GM12878 (cell line): ENCODE data around the gene PPID. TPM values are rescaled to one million over a fixed set of nuclear protein-coding genes. Genes with fewer than 3 reads are reported as not detected.

Source experiments
- ATAC-seq: fragments of 200-7000 bp; cut with Tn5 transposase; 3 replicates; pipeline ENCODE4 v1.9.1; 2020; ENCODE audit warnings: mild to moderate bottlenecking, moderate library complexity
- BruUV-seq: library from RNA; stranded (reverse); fragments of 400-500 nt; replicated peaks from 2 replicates; lab custom pipeline; 2021; lab: Mats Ljungman, UMichigan
- CTCF ChIA-PET: fragments of 300-600 bp; sonication (Branson Sonifier 250); formaldehyde crosslinking; extraction: SDS; loops from one replicate; lab custom pipeline; 2021; ENCODE audit warnings: inconsistent platforms; lab: Yijun Ruan, JAX
- POLR2A ChIA-PET: fragments of 350-600 bp; formaldehyde crosslinking; extraction: SDS; loops from one replicate; lab custom pipeline; 2021; ENCODE audit warnings: inconsistent platforms; lab: Charles Lee
- RAD21 ChIA-PET: fragments of 300-600 bp; sonication (Branson Sonifier 250); formaldehyde crosslinking; loops from one replicate; lab custom pipeline; 2023; ENCODE audit warnings: antibody characterized with exemption; ENCODE audit not compliant: unreplicated experiment; lab: Charles Lee
- SMC1A ChIA-PET: fragments of 300-600 bp; sonication (Branson Sonifier 250); formaldehyde crosslinking; loops from one replicate; lab custom pipeline; 2023; ENCODE audit not compliant: unreplicated experiment, uncharacterized antibody; lab: Charles Lee
- DNase-seq: peaks from one replicate; pipeline ENCODE4 v3.0.0-alpha.2; 2011; ENCODE audit warnings: low read depth, low spot score
- FAIRE-seq: peaks from 3 replicates; lab custom pipeline; 2011; peaks lifted over from hg19 to GRCh38; lab: Jason Lieb, UNC
- H2AFZ ChIP-seq: 2 replicates; pipeline ENCODE4 v1.6.0; 2011; ENCODE audit warnings: low read depth, low read length, control low read depth; ENCODE audit not compliant: control insufficient read depth
- H3K27ac ChIP-seq: 2 replicates; pipeline ENCODE4 v1.5.1; 2011; ENCODE audit warnings: control low read depth; ENCODE audit not compliant: control insufficient read depth, insufficient read depth
- H3K27me3 ChIP-seq, 2 experiments: replicated peaks in 1 of 2; 2 replicates each; pipeline versions ENCODE4 v1.6.0 to v1.6.1; 2011; ENCODE audit warnings: low read length in 1 of 2; ENCODE audit not compliant: control insufficient read depth in 2 of 2, insufficient read depth in 2 of 2
- H3K36me3 ChIP-seq, 2 experiments: 2 replicates each; pipeline ENCODE4 v1.5.1; 2011; ENCODE audit warnings: low read length in 1 of 2; ENCODE audit not compliant: control insufficient read depth in 2 of 2, insufficient read depth in 2 of 2
- H3K4me1 ChIP-seq: 2 replicates; pipeline ENCODE4 v1.6.1; 2011; ENCODE audit warnings: mild to moderate bottlenecking, low read length, moderate library complexity, mixed read lengths; ENCODE audit not compliant: control insufficient read depth, insufficient read depth
- H3K4me2 ChIP-seq: 2 replicates; pipeline ENCODE4 v1.6.0; 2011; ENCODE audit warnings: control low read depth; ENCODE audit not compliant: control insufficient read depth, insufficient read depth
- H3K4me3 ChIP-seq: fragments of 200-600 bp; sonication (generic); 2 replicates; pipeline ENCODE4 v1.5.1; 2016
- H3K79me2 ChIP-seq: 2 replicates; pipeline ENCODE4 v1.6.0; 2011; ENCODE audit warnings: low read length; ENCODE audit not compliant: control insufficient read depth, insufficient read depth
- H3K9ac ChIP-seq: 2 replicates; pipeline ENCODE4 v1.8.0; 2011; ENCODE audit warnings: low read length, control low read depth, mixed read lengths; ENCODE audit not compliant: control insufficient read depth, insufficient read depth
- H3K9me3 ChIP-seq: replicated peaks from 3 replicates; pipeline ENCODE4 v1.5.1; 2011; ENCODE audit warnings: mild to moderate bottlenecking, low read length; ENCODE audit not compliant: control insufficient read depth, insufficient read depth
- H4K20me1 ChIP-seq: 2 replicates; pipeline ENCODE4 v1.6.0; 2011; ENCODE audit not compliant: control insufficient read depth, insufficient read depth
- ATF2 ChIP-seq: IDR thresholded peaks from 2 replicates; pipeline ENCODE4 v1.6.1; 2012; ENCODE audit warnings: low read length, inconsistent platforms
- BCL3 ChIP-seq: IDR thresholded peaks from 2 replicates; pipeline ENCODE4 v1.6.1; 2011; ENCODE audit warnings: borderline replicate concordance, low read depth, mild to moderate bottlenecking, moderate library complexity, low read length; ENCODE audit not compliant: insufficient read depth, poor library complexity, severe bottlenecking
- BCLAF1 ChIP-seq: fragments of 450-650 bp; IDR thresholded peaks from 2 replicates; pipeline ENCODE4 v1.6.1; 2017; ENCODE audit warnings: antibody characterized with exemption, mild to moderate bottlenecking, moderate library complexity
- DPF2 ChIP-seq: fragments of 450-650 bp; IDR thresholded peaks from 2 replicates; pipeline ENCODE4 v1.6.1; 2017; ENCODE audit warnings: mild to moderate bottlenecking
- IKZF2 ChIP-seq, 2 experiments: fragments of 450-650 bp; IDR thresholded peaks; 2 replicates each; pipeline ENCODE4 v1.6.1; 2017; ENCODE audit warnings: mild to moderate bottlenecking in 2 of 2, moderate library complexity in 2 of 2
- MEF2B ChIP-seq: fragments of 450-650 bp; IDR thresholded peaks from 2 replicates; pipeline ENCODE4 v1.6.1; 2018; ENCODE audit warnings: mild to moderate bottlenecking, moderate library complexity; ENCODE audit not compliant: partially characterized antibody, poor library complexity, severe bottlenecking
- RAD51 ChIP-seq: fragments of 450-650 bp; IDR thresholded peaks from 2 replicates; pipeline ENCODE4 v1.6.1; 2016; ENCODE audit warnings: moderate library complexity, mild to moderate bottlenecking, inconsistent platforms
- RBBP5 ChIP-seq: fragments of 200-600 bp; sonication (generic); conservative IDR thresholded peaks from 2 replicates; pipeline ENCODE4 v1.6.1; 2016
- RCOR1 ChIP-seq: conservative IDR thresholded peaks from 2 replicates; pipeline ENCODE4 v1.6.1; 2012; ENCODE audit warnings: low read depth, low read length, improper control_type of control experiment
- USF1 ChIP-seq: IDR thresholded peaks from 2 replicates; pipeline ENCODE4 v1.6.1; 2011; ENCODE audit warnings: borderline replicate concordance, low read depth, mild to moderate bottlenecking, moderate library complexity, mixed read lengths, low read length; ENCODE audit not compliant: insufficient read depth; ENCODE audit errors: extremely low read length
- YY1 ChIP-seq: IDR thresholded peaks from 2 replicates; pipeline ENCODE4 v1.6.1; 2011; ENCODE audit warnings: low read depth, mild to moderate bottlenecking, low read length
- ZSCAN29 ChIP-seq: fragments of 450-650 bp; IDR thresholded peaks from 2 replicates; pipeline ENCODE4 v1.6.1; 2017; ENCODE audit warnings: mild to moderate bottlenecking, moderate library complexity
- WGBS: methylation state at CpG from one replicate; pipeline ENCODE4 v1.1.6; 2016; ENCODE audit warnings: low lambda C conversion rate; ENCODE audit not compliant: insufficient replicate concordance, insufficient coverage; ENCODE audit errors: missing lambda C conversion rate; 5-methylcytosine and 5-hydroxymethylcytosine counted together
- in situ Hi-C: fragments of 300-500 bp; cut with MboI; formaldehyde crosslinking; loops from 9 replicates; pipeline ENCODE4 v1.14.3; 2018; ENCODE audit warnings: mixed read lengths
- intact Hi-C: fragments of 100-400 bp; cut with micrococcal nuclease; formaldehyde crosslinking; loops from one replicate; pipeline ENCODE4 v1.14.2; 2022; ENCODE audit not compliant: unreplicated experiment
- polyA plus RNA-seq, 11 experiments: library from polyadenylated mRNA; depleted of rRNA in 4 of 11; unstranded in 6 of 11; stranded (reverse) in 5 of 11; fragments of >200 nt; fragmentation: Nextera tagmentation in 4 of 11; fragmentation: Illumina TruSeq in 1 of 11; extraction: Ambion mirVana in 4 of 11; extraction: Trizol in 1 of 11; gene quantifications; 1 replicate in 1 of 11; 2 replicates in 10 of 11; pipeline versions ENCODE4 v1.2.1 to v1.2.3, GENCODE V29; 2011 to 2016; ENCODE audit warnings: inconsistent platforms in 2 of 11, missing spikeins in 2 of 11, low read depth in 1 of 11
- total RNA-seq, 4 experiments: library from RNA; depleted of rRNA in 3 of 4; stranded (reverse); fragments of >200 nt in 3 of 4; fragmentation: Illumina TruSeq in 1 of 4; extraction: Trizol in 1 of 4; gene quantifications; 2 replicates each; pipeline versions ENCODE4 v1.2.1 to v1.2.3, GENCODE V29; 2013 to 2021

PPID gene
- total and polyA plus RNA-seq, 10 of the 15 experiments (the other 5 are each of a cell fraction or from before 2014, with no cell fraction given): 21.9 to 64.3 (median 39.5) TPM

GRCh38 chr4:158739600-158739999 is 16.4 kb upstream of the PPID start (continued):
- TF ChIP-seq BCLAF1 (no peak), MEF2B (no peak), ATF2 (no peak), IKZF2 (IDR thresholded peaks at IDR 0.05) (no peak), YY1 (no peak)
- TF ChIP-seq, all 136 proteins: peak for 0

GRCh38 chr4:158738866-158739265 is 15.7 kb upstream of the PPID start:
- ChIA-PET CTCF (interaction anchor here (0.9 kb wide), 1 partner anchor 107 kb away, joined by 3 read pairs; no protein-coding TSS in a partner anchor), SMC1A (interaction anchor here (0.6 to 0.7 kb wide), 2 partner anchors 17 to 59 kb away, joined by 3 read pairs; no protein-coding TSS in a partner anchor), RAD21 (interaction anchor here (1.3 kb wide), 1 partner anchor 277 kb away, joined by 3 read pairs; no protein-coding TSS in a partner anchor), POLR2A (no interaction called here)
- H3K27ac ChIP-seq: no peak overlapping the region
- H2AFZ ChIP-seq: no peak overlapping the region
- no peaks in the 10 kb centered on the region for H3K36me3 ChIP-seq
- no peaks in the 10 kb centered on the region for H3K9me3 ChIP-seq
- H3K4me1 ChIP-seq: no peaks in the 10 kb centered on the region
- DNase-seq (no peak), FAIRE-seq (no peak), ATAC-seq (no peak)
- H4K20me1 ChIP-seq: no peaks in the 10 kb centered on the region
- 98% methylated on average over 2 of the region's 2 CpGs for WGBS
- no peak for TF ChIP-seq ZSCAN29
- TF ChIP-seq DPF2: no peak
- TF ChIP-seq RCOR1: no peak
- TF ChIP-seq BCL3: no peak
- TF ChIP-seq USF1: no peak
- no peak for TF ChIP-seq RBBP5
- TF ChIP-seq RAD51: no peak
- no peak overlapping the region for H3K4me2 ChIP-seq
- no peak overlapping the region for H3K4me3 ChIP-seq
- intact Hi-C loops (no loop called here), in situ Hi-C loops (no loop called here)
- BruUV-seq: no TSS peak
- H3K27me3 ChIP-seq: 0 out of 4 replicates have a peak, but pooled peaks cover 0 to 4% of the 10 kb centered on the region in 2 experiments
- no peaks in the 10 kb centered on the region for H3K79me2 ChIP-seq
- H3K9ac ChIP-seq: no peak overlapping the region
